SK-N-SH (cell line): ENCODE results near the gene TANGO6. TPM values are rescaled to one million over a fixed set of nuclear protein-coding genes. Genes with fewer than 3 reads are reported as not detected.

Experiments used
- CTCF ChIA-PET: fragments of 300-600, 350-600 bp; formaldehyde crosslinking; extraction: SDS; loops from one replicate; lab custom pipeline; 2021; lab: Yijun Ruan, JAX
- POLR2A ChIA-PET: fragments of 350-600 bp; sonication (Branson Sonifier 250); formaldehyde crosslinking; extraction: SDS; loops from one replicate; lab custom pipeline; 2020; ENCODE audit warnings: antibody characterized with exemption, inconsistent platforms; lab: Yijun Ruan, JAX
- DNase-seq: peaks from one replicate; pipeline ENCODE4 v3.0.0; 2012
- H2AFZ ChIP-seq: fragments of 200-600 bp; sonication (generic); 2 replicates; pipeline ENCODE4 v1.8.1; 2016; ENCODE audit warnings: antibody characterized with exemption, mild to moderate bottlenecking, low read depth
- H3F3A ChIP-seq: fragments of 200-600 bp; sonication (generic); replicated peaks from 2 replicates; pipeline ENCODE3; 2016; ENCODE audit warnings: antibody characterized with exemption, mild to moderate bottlenecking; ENCODE audit not compliant: insufficient read depth
- H3K27ac ChIP-seq, 2 experiments: fragments of 200-500 bp in 1 of 2; fragments of 200-600 bp in 1 of 2; sonication (Bioruptor generic) in 1 of 2; sonication (generic), shearing (Covaris generic) in 1 of 2; 2 replicates each; pipeline versions ENCODE4 v1.5.1 to v1.6.1; 2014 to 2016; ENCODE audit warnings: low read depth in 2 of 2, inconsistent platforms in 1 of 2, low read length in 1 of 2, mild to moderate bottlenecking in 1 of 2, mixed read lengths in 1 of 2
- H3K27me3 ChIP-seq: fragments of 200-600 bp; sonication (generic), shearing (Covaris generic); 2 replicates; pipeline ENCODE4 v1.6.1; 2016; ENCODE audit warnings: mixed run types; ENCODE audit not compliant: insufficient read depth
- H3K36me3 ChIP-seq, 2 experiments: fragments of 200-500 bp in 1 of 2; fragments of 200-600 bp in 1 of 2; sonication (Bioruptor generic) in 1 of 2; sonication (generic) in 1 of 2; replicated peaks in 1 of 2; 2 replicates each; pipeline versions ENCODE3 to v1.5.1; 2014 to 2016; ENCODE audit warnings: low read length in 1 of 2, mild to moderate bottlenecking in 1 of 2; ENCODE audit not compliant: insufficient read depth in 2 of 2, control insufficient read depth in 1 of 2
- H3K4me1 ChIP-seq, 2 experiments: fragments of 200-500 bp in 1 of 2; fragments of 200-600 bp in 1 of 2; sonication (Bioruptor generic) in 1 of 2; sonication (generic), shearing (Covaris generic) in 1 of 2; 2 replicates each; pipeline versions ENCODE4 v1.5.1 to v1.6.1; 2014 to 2016; ENCODE audit warnings: low read depth in 1 of 2, low read length in 1 of 2, mixed run types in 1 of 2; ENCODE audit not compliant: insufficient read depth in 2 of 2, control insufficient read depth in 1 of 2
- H3K4me2 ChIP-seq: fragments of 200-600 bp; sonication (generic), shearing (Covaris generic); 2 replicates; pipeline ENCODE4 v1.6.1; 2017; ENCODE audit warnings: mixed run types
- H3K4me3 ChIP-seq, 2 experiments: fragments of 200-500 bp in 1 of 2; fragments of 200-600 bp in 1 of 2; sonication (Bioruptor generic) in 1 of 2; sonication (generic), shearing (Covaris generic) in 1 of 2; 2 replicates each; pipeline versions ENCODE4 v1.5.1 to v1.8.1; 2014 to 2016; ENCODE audit warnings: low read depth in 2 of 2, inconsistent platforms in 1 of 2, low read length in 1 of 2, mild to moderate bottlenecking in 1 of 2, mixed read lengths in 1 of 2, moderate library complexity in 1 of 2
- H3K79me2 ChIP-seq: fragments of 200-600 bp; sonication (generic); 2 replicates; pipeline ENCODE4 v1.8.1; 2017; ENCODE audit warnings: mild to moderate bottlenecking; ENCODE audit not compliant: insufficient read depth
- H3K9ac ChIP-seq: fragments of 200-600 bp; sonication (generic); 2 replicates; pipeline ENCODE4 v1.6.1; 2017; ENCODE audit warnings: mixed run types
- H3K9me2 ChIP-seq: fragments of 200-600 bp; sonication (generic); 2 replicates; pipeline ENCODE4 v1.6.1; 2017; ENCODE audit warnings: mixed run types
- H3K9me3 ChIP-seq: fragments of 200-600 bp; sonication (generic); 2 replicates; pipeline ENCODE4 v1.6.1; 2017; ENCODE audit warnings: mixed run types, mild to moderate bottlenecking, moderate library complexity
- H4K20me1 ChIP-seq: fragments of 200-600 bp; sonication (generic); 2 replicates; pipeline ENCODE4 v1.6.1; 2017; ENCODE audit warnings: mild to moderate bottlenecking, mixed run types; ENCODE audit not compliant: insufficient read depth
- CHD2 ChIP-seq: fragments of 150-350 bp; IDR thresholded peaks from 2 replicates; pipeline ENCODE4 v1.6.1; 2018; ENCODE audit warnings: low read length; ENCODE audit not compliant: partially characterized antibody
- CTCF ChIP-seq: fragments of 200-600 bp; sonication (generic); IDR thresholded peaks from 2 replicates; pipeline ENCODE4 v1.6.1; 2017; ENCODE audit warnings: antibody characterized with exemption, mild to moderate bottlenecking, moderate library complexity
- ELF1 ChIP-seq: IDR thresholded peaks from 2 replicates; pipeline ENCODE4 v1.4.0; 2012
- FOSL2 ChIP-seq: IDR thresholded peaks from 2 replicates; pipeline ENCODE4 v1.4.0; 2012; ENCODE audit warnings: low read depth, mild to moderate bottlenecking, moderate library complexity, borderline replicate concordance
- FOXJ3 ChIP-seq: sonication (generic); formaldehyde crosslinking; IDR thresholded peaks from 2 replicates; pipeline ENCODE4 v1.5.1; 2020; ENCODE audit warnings: mild to moderate bottlenecking, missing genetic modification reagents
- IRF3 ChIP-seq: fragments of 150-350 bp; IDR thresholded peaks from 2 replicates; pipeline ENCODE4 v1.6.1; 2016; ENCODE audit warnings: mild to moderate bottlenecking, low read depth, low read length
- MEF2A ChIP-seq: IDR thresholded peaks from 2 replicates; pipeline ENCODE4 v1.4.0; 2012; ENCODE audit warnings: low read depth, borderline replicate concordance
- MXI1 ChIP-seq: IDR thresholded peaks from 2 replicates; pipeline ENCODE4 v1.6.1; 2012; ENCODE audit warnings: mild to moderate bottlenecking, low read depth, low read length, improper control_type of control experiment
- NRF1 ChIP-seq: IDR thresholded peaks from 2 replicates; pipeline ENCODE4 v1.6.1; 2012; ENCODE audit warnings: low read depth, mild to moderate bottlenecking, low read length
- POLR2AphosphoS5 ChIP-seq: IDR thresholded peaks from 2 replicates; pipeline ENCODE4 v1.6.1; 2012; ENCODE audit warnings: low read depth, low read length
- RCOR1 ChIP-seq: fragments of 150-350 bp; IDR thresholded peaks from 2 replicates; pipeline ENCODE4 v1.6.1; 2017; ENCODE audit warnings: antibody characterized with exemption, low read length
- RFX5 ChIP-seq: IDR thresholded peaks from 2 replicates; pipeline ENCODE4 v1.6.1; 2012; ENCODE audit warnings: mild to moderate bottlenecking, improper control_type of control experiment, low read length
- SMC3 ChIP-seq: IDR thresholded peaks from 2 replicates; pipeline ENCODE4 v1.6.1; 2012; ENCODE audit warnings: low read depth, low read length, improper control_type of control experiment
- TEAD4 ChIP-seq: IDR thresholded peaks from 2 replicates; pipeline ENCODE4 v1.4.0; 2012; ENCODE audit warnings: mild to moderate bottlenecking, borderline replicate concordance; ENCODE audit not compliant: insufficient read depth
- YY1 ChIP-seq: IDR thresholded peaks from 2 replicates; pipeline ENCODE4 v1.4.0; 2012; ENCODE audit warnings: low read depth, mild to moderate bottlenecking
- WGBS: methylation state at CpG from one replicate; pipeline ENCODE4 v1.1.6; 2017; ENCODE audit warnings: low lambda C conversion rate; 5-methylcytosine and 5-hydroxymethylcytosine counted together
- polyA plus RNA-seq, 3 experiments: library from polyadenylated mRNA; depleted of rRNA; stranded (reverse); fragments of >200 nt; gene quantifications; 2 replicates each; pipeline ENCODE4 v1.2.3, GENCODE V29; 2012

Gene TANGO6
- polyA plus RNA-seq, 1 of the 3 experiments (the other 2 are of a cell fraction) = 5.5 TPM

- Histone ChIP-seq H3K27ac (no peak overlapping the region), H3K9me2 (no peaks in the 10 kb centered on the region), H3K27me3 (no peaks in the 10 kb centered on the region), H3K9ac (no peak overlapping the region), H4K20me1 (0 out of 2 replicates have a peak, but pooled peaks cover 8% of the 10 kb centered on the region), H2AFZ (no peak overlapping the region), H3K4me2 (no peak overlapping the region), H3K79me2 (no peaks in the 10 kb centered on the region), H3F3A (no peaks in the 10 kb centered on the region), H3K4me3 (peak overlapping the region in 1 of 2 experiments; percentile 67; a peak in 1 of 4 replicates), H3K4me1 (peaks cover 5 to 11% of the 10 kb centered on the region in 2 experiments; a peak in 1 of 4 replicates), H3K36me3 (peaks cover 4 to 22% of the 10 kb centered on the region in 2 experiments), H3K9me3 (no peaks in the 10 kb centered on the region)
- POLR2A ChIA-PET = no interaction called here
- WGBS = 97% methylated on average over 3 of the region's 4 CpGs
- no peak for TF ChIP-seq IRF3
- TF ChIP-seq SMC3 = no peak
- no peak for TF ChIP-seq TEAD4
- TF ChIP-seq MEF2A = no peak
- no peak for TF ChIP-seq CTCF
- TF ChIP-seq POLR2AphosphoS5 = no peak
- TF ChIP-seq FOXJ3 (CRISPR knock-in tag) = no peak
- no peak for TF ChIP-seq CHD2
- no peak for TF ChIP-seq RCOR1
- no peak for TF ChIP-seq FOSL2
- no peak for TF ChIP-seq MXI1
- DNase-seq = no peak
- CTCF ChIA-PET = interaction anchor here (1.0 to 7.1 kb wide), 5 partner anchors 15 to 580 kb away, joined by 3 to 62 read pairs (median 4); no protein-coding TSS in a partner anchor
Measured at GRCh38 chr16:69108905-69109252, 265.5 kb downstream of the TANGO6 start.

GRCh38 chr16:69109486-69110270, 266.3 kb downstream of the TANGO6 start:
- Histone ChIP-seq H3K27ac (no peak overlapping the region), H3K9me2 (no peaks in the 10 kb centered on the region), H3K9ac (no peak overlapping the region), H3K27me3 (no peaks in the 10 kb centered on the region), H3K36me3 (peaks cover 4 to 30% of the 10 kb centered on the region in 2 experiments), H3K9me3 (no peaks in the 10 kb centered on the region), H3K79me2 (no peaks in the 10 kb centered on the region), H3K4me2 (no peak overlapping the region), H2AFZ (no peak overlapping the region), H3K4me3 (no peak overlapping the region), H4K20me1 (0 out of 2 replicates have a peak, but pooled peaks cover 8% of the 10 kb centered on the region), H3K4me1 (peaks cover 5 to 11% of the 10 kb centered on the region in 2 experiments; a peak in 1 of 4 replicates), H3F3A (no peaks in the 10 kb centered on the region)
- CTCF ChIA-PET = interaction anchor here (0.9 to 7.1 kb wide), 3 partner anchors 15 to 262 kb away, joined by 3 to 62 read pairs (median 4); no protein-coding TSS in a partner anchor
- 96% methylated on average over 27 of the region's 48 CpGs for WGBS
- DNase-seq = no peak
- TF ChIP-seq NRF1 (no peak), RFX5 (no peak), FOXJ3 (CRISPR knock-in tag) (no peak), RCOR1 (no peak), MXI1 (no peak), ELF1 (no peak), YY1 (no peak), SMC3 (no peak)
- POLR2A ChIA-PET = no interaction called here
